ENCODE measurements around the gene C2CD4A. TPM values are rescaled to one million over a fixed set of nuclear protein-coding genes. Genes with fewer than 3 reads are reported as not detected.

The C2CD4A gene
- total RNA-seq, 4 donors from 2014 or later, result 0.33 TPM; not detected in 3

DNA sequence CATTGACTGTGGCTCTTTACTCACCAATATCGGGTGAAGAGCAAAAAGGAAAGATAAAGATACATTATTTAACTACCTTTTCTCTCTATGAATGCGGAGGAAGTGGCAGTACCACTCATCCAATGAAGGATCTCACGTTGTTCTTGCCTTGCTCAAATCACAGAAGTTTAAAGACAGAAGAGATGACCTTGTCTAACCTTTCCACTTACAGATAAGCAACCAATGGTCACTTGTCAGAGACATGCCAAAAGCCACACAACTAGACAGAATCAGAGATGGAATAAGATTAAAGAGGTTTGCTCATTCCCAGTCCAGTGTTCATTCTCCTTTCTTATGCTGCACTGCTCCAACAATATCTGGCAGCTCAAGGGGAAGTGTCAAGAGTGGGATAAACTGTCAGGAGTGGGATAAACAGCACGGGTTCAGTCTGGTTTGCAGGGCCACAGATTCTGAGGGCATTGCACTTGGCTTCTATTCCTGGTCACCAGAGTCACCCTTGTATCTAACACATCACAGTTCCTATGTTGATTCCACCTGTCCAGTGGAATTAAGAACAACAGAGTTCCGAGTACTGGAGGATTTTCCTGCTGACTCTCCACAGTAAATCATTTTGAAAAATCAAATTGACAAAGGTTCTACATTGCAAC, 13.2 kb upstream of the C2CD4A start:
- Histone ChIP-seq H3K4me3 (no peak overlapping the region), H3K4me1 (peaks cover 10 to 51% (median 32%) of the 10 kb centered on the region in 4 donors), H3K27me3 (no peaks in the 10 kb centered on the region), H3K27ac (replicated peaks in 1 of 4) (no peak overlapping the region), H3K36me3 (no peaks in the 10 kb centered on the region), H3K9me3 (no peaks in the 10 kb centered on the region)
- TF ChIP-seq, protein P1, sequence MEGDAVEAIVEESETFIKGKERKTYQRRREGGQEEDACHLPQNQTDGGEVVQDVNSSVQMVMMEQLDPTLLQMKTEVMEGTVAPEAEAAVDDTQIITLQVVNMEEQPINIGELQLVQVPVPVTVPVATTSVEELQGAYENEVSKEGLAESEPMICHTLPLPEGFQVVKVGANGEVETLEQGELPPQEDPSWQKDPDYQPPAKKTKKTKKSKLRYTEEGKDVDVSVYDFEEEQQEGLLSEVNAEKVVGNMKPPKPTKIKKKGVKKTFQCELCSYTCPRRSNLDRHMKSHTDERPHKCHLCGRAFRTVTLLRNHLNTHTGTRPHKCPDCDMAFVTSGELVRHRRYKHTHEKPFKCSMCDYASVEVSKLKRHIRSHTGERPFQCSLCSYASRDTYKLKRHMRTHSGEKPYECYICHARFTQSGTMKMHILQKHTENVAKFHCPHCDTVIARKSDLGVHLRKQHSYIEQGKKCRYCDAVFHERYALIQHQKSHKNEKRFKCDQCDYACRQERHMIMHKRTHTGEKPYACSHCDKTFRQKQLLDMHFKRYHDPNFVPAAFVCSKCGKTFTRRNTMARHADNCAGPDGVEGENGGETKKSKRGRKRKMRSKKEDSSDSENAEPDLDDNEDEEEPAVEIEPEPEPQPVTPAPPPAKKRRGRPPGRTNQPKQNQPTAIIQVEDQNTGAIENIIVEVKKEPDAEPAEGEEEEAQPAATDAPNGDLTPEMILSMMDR (IDR thresholded peaks at IDR 0.05), result no peak
- TF ChIP-seq POLR2A (IDR thresholded peaks at IDR 0.05; ENCODE audit: low read depth), result no peak
- no peak for TF ChIP-seq EP300 (IDR thresholded peaks at IDR 0.05)
- no peak for TF ChIP-seq POLR2AphosphoS5 (IDR thresholded peaks at IDR 0.05)
- DNase-seq (ENCODE audit: extremely low spot score), result no peak
- 59% methylated on average over 5 of the region's 5 CpGs for WGBS
- intact Hi-C loops (cut with DNase I), result no loop called here

DNA sequence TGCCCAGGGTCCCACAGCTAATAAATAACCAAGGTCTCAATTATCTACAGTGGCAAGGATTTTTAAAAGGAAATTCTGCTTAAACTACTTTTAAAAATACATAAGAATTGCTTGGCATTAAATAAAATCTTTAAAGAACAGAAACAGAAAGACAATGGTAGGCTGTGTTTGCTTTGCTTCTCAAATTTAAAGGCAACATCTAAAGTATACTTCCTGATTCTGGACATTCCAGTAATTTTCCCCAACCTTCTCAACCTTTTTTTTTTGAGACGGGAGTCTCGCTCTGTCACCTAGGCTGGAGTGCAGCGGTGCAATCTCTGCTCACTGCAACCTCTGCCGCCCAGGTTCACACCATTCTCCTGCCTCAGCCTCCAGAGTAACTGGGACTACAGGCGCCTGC, 11.8 kb upstream of the C2CD4A start:
- no peak for TF ChIP-seq EP300 (IDR thresholded peaks at IDR 0.05)
- no peak for TF ChIP-seq POLR2AphosphoS5 (IDR thresholded peaks at IDR 0.05)
- TF ChIP-seq POLR2A (IDR thresholded peaks at IDR 0.05; ENCODE audit: low read depth), result no peak
- TF ChIP-seq, protein P1 (IDR thresholded peaks at IDR 0.05), result no peak
- 96% methylated on average over 5 of the region's 5 CpGs for WGBS
- DNase-seq (ENCODE audit: extremely low spot score), result no peak
- Histone ChIP-seq H3K36me3 (no peaks in the 10 kb centered on the region), H3K4me3 (no peak overlapping the region), H3K27me3 (no peaks in the 10 kb centered on the region), H3K27ac (replicated peaks in 1 of 4) (no peak overlapping the region), H3K4me1 (peaks cover 19 to 60% (median 41%) of the 10 kb centered on the region in 4 donors), H3K9me3 (no peaks in the 10 kb centered on the region)
- intact Hi-C loops (cut with DNase I), result no loop called here

DNA sequence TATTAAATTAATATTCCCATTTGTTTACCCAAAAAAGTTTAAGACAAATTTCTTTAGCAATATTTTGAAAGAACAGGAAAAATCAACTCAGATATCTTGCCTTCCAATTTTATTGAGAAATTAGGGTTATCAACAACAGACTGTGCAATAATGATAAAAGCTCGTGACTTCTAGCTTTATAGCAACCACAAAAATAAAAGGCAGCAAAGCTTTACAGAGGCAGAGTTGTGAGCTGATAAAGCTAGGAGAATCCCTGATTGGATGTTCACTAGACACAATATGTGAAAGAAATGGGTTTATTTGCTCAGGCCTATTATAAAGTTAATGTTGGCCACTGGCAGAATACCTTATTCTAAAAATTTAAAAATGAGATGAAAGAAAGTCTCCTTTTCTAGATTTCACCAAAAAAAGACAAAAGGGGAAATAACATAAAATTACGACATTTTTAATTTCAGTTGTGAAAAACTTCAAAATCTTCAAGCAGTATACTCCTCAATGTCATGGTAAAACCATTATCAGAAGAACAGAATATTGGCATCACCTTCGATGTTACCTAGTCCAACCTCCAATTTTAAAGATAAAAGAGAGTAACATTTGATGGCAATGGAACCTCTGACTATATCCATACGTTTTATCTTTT, 9.3 kb upstream of the C2CD4A start:
- H3K9me3 ChIP-seq, result no peaks in the 10 kb centered on the region

DNA sequence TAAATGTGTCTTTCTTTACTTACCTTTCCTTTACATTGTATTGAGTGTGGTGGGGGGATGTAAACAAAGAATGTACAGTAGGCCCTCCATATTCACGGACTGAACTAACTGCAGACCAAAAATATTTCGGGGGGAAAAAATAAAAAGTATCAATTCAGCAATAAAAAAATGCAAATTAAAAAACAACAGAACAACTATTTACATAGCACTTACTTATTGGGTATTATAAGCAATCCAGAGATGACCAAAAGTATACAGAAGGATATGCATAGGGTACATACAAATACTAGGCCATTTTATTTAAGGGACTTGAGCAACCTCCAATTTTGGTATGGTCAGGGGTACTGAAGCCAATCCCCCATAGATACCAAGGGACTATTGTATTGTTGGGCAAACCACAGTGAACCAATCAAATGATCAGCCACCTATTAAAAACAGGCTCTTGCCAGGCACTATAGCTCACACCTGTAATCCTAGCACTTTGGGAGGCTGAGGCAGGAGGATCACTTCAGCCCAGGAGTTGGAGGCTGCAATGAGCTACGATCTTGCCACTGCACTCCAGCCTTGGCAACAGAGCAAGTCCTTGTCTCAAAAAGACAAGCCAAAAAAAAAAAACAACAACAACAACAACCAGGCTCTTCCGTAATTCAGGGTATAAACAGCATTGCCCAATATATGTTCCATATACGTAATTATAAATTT, 8.3 kb upstream of the C2CD4A start:
- Histone ChIP-seq H3K27me3 (no peaks in the 10 kb centered on the region), H3K4me1 (peaks cover 15 to 36% (median 29%) of the 10 kb centered on the region in 4 donors), H3K36me3 (no peaks in the 10 kb centered on the region), H3K9me3 (no peaks in the 10 kb centered on the region), H3K27ac (replicated peaks in 1 of 4) (no peak overlapping the region), H3K4me3 (no peak overlapping the region)
- DNase-seq (ENCODE audit: extremely low spot score), result no peak
- 87% methylated on average over 5 of the region's 5 CpGs for WGBS
- intact Hi-C loops (cut with DNase I), result no loop called here
- TF ChIP-seq POLR2AphosphoS5 (IDR thresholded peaks at IDR 0.05) (no peak), EP300 (IDR thresholded peaks at IDR 0.05) (no peak), POLR2A (IDR thresholded peaks at IDR 0.05; ENCODE audit: low read depth) (no peak)
- TF ChIP-seq, protein P1 (IDR thresholded peaks at IDR 0.05), result no peak

More for the DNA sequence above, 9.3 kb upstream of the C2CD4A start:
- Histone ChIP-seq H3K36me3 (no peaks in the 10 kb centered on the region), H3K27ac (replicated peaks in 1 of 4) (no peak overlapping the region), H3K4me1 (peaks cover 19 to 44% (median 34%) of the 10 kb centered on the region in 4 donors), H3K27me3 (no peaks in the 10 kb centered on the region), H3K4me3 (no peak overlapping the region)
- no peak for DNase-seq (ENCODE audit: extremely low spot score)
- 84% methylated on average over 4 of the region's 4 CpGs for WGBS
- intact Hi-C loops (cut with DNase I), result no loop called here
- TF ChIP-seq, protein P1 (IDR thresholded peaks at IDR 0.05), result no peak
- no peak for TF ChIP-seq POLR2A (IDR thresholded peaks at IDR 0.05; ENCODE audit: low read depth)
- no peak for TF ChIP-seq EP300 (IDR thresholded peaks at IDR 0.05)
- TF ChIP-seq POLR2AphosphoS5 (IDR thresholded peaks at IDR 0.05), result no peak
